VCaP (cell line): ENCODE measurements around the gene VTI1A.

Experiments used
- H3K27ac ChIP-seq: fragments of 450-650 bp; 2 replicates; pipeline ENCODE4 v1.5.1; 2017
- TF ChIP-seq, protein P1 (sequence below): fragments of 450-650 bp; conservative IDR thresholded peaks from 2 replicates; pipeline ENCODE4 v1.5.1; 2017; ENCODE audit warnings: mild to moderate bottlenecking, moderate library complexity

VTI1A gene

DNA sequence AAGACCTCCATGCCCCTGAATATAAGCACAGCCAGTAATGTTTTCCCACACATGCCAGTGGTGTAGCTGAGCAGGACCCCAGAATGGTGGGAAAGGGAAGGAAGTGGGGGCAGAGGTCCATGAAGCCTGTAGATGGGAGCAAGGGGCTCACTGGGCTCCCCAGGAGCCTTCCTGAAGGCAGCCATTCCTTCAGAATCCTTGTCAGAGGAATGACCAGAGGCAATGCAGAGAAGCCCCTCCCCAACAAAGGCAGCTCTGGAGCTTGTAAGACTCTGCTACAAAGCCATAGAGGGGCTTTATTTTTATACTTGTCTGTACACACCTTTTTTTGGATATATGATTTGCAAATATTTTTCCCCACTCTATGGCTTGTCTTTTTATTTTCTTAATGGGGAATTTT lies 338.1 kb downstream of the VTI1A start:
- TF ChIP-seq, protein P1, sequence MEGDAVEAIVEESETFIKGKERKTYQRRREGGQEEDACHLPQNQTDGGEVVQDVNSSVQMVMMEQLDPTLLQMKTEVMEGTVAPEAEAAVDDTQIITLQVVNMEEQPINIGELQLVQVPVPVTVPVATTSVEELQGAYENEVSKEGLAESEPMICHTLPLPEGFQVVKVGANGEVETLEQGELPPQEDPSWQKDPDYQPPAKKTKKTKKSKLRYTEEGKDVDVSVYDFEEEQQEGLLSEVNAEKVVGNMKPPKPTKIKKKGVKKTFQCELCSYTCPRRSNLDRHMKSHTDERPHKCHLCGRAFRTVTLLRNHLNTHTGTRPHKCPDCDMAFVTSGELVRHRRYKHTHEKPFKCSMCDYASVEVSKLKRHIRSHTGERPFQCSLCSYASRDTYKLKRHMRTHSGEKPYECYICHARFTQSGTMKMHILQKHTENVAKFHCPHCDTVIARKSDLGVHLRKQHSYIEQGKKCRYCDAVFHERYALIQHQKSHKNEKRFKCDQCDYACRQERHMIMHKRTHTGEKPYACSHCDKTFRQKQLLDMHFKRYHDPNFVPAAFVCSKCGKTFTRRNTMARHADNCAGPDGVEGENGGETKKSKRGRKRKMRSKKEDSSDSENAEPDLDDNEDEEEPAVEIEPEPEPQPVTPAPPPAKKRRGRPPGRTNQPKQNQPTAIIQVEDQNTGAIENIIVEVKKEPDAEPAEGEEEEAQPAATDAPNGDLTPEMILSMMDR = no peak

DNA sequence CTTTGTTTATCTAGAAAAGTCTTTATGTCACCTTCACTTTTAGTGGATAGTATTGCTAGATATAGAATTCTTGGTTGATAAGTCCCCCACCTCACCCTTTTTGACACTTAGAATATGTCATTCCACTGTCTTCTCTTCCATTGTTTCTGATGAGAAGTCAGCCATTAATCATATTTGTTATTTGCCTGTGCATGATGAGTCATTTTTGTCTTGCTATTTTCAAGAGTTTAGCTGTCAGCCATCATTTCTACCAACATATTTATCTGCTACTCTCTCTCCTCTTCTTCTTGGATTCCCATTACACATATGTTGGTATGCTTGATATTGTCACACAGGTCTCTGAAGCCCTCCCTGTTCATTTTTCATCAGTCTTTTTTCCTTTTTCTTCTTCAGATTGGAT lies 342.2 kb downstream of the VTI1A start:
- H3K27ac ChIP-seq = no peak overlapping the region
- TF ChIP-seq, protein P1 = no peak

More for the DNA sequence above, 338.1 kb downstream of the VTI1A start:
- H3K27ac ChIP-seq = no peak overlapping the region

DNA sequence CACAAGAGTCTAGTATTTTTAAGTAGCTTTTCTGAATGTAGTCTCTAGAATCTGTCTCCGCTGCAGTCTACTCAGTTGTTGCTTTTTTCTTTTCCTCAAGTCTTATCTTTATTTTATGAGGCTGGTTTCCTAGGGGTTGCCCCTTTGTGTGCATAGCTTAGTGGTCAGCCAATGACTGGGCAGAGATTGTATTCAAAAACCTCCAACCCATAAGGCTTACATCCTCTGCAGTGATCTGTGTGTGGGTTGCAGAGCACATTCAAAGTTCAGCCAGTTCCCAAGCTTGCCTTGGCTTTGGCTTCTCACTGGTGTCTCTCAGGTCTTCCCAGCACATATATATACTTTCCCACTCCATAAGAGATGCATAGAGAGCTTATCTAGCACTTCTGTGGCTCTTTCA lies 343.0 kb downstream of the VTI1A start:
- TF ChIP-seq, protein P1 = no peak
- H3K27ac ChIP-seq = no peak overlapping the region

DNA sequence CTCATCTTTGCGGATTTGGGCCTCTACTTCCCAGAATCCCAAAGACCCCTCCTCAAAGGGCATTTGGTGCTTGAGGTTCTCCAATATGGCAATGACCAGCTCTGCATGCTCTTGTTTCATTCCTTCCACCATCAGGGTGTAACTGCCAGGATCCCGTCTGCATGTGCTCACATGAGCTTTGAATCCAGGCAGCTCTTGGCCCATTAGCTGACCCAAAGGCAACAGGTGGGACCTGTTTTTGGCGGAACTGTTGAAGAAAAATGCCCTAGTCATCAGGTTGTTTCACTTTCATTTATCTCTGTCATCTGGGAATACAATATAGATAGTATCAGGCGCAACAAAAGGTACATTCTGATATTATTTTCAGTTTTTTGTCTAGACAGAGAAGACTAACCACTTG lies 343.9 kb downstream of the VTI1A start:
- TF ChIP-seq, protein P1 = no peak

DNA sequence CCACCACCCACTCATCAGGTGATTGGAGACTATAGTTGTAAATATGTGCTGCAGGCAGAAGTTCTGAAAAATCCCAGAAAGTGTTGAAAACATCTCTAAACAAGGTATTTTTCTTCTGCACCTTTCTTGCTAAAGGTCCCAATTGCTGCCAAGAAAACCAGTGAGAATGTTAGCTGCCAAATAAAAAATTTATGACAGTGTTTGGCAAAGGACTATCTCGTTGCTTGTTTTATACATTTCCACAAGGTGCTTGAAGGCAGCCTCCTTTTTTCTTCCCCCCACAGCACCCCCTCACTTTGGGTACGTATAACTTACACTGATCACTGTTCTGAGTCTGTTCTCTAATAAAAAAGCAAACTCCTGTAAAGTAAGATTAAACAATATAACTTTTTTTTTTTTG lies 344.4 kb downstream of the VTI1A start:
- H3K27ac ChIP-seq = peak overlapping the region; percentile 53
- TF ChIP-seq, protein P1 = 0 out of 2 replicates have a peak, but pooled peaks have one; percentile 7

More for the DNA sequence above, 343.9 kb downstream of the VTI1A start:
- peak overlapping the region; percentile 53 for H3K27ac ChIP-seq

DNA sequence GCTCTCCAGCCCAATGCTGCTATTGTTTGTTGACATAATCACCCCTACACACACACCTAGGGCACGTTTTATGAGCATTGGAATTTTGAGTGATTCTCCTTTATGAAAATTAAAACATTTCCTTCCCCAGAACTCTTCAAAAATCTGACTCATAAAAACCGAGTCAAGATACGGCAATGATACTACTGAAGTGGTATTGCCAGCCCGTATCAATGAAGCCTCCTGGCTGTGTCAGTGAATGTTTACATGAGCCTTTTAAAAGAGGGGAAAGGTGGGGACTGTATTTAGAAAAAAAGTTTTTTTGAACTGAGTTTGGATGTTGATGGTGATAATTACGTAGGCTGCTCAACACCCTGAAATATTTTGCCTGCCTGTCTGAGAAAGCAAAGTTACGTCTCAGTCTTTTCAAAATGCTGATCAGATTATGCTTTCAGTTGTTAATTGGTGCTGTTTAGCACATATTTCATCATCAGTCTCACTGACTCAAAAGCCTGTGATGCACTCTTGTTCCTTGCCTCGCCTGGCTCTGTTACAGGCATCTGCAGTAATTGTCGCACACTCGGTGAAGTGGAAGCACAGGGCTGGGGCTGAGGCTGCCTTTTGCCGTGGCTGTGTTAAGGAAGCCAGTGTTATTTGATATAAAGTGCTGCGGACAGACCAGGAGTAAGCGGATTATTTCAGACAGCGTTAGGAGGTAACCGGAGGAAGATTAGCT lies 345.6 kb downstream of the VTI1A start:
- TF ChIP-seq, protein P1 = no peak
- H3K27ac ChIP-seq = peak overlapping the region; percentile 31; the same call in 1 of the 2 replicates

DNA sequence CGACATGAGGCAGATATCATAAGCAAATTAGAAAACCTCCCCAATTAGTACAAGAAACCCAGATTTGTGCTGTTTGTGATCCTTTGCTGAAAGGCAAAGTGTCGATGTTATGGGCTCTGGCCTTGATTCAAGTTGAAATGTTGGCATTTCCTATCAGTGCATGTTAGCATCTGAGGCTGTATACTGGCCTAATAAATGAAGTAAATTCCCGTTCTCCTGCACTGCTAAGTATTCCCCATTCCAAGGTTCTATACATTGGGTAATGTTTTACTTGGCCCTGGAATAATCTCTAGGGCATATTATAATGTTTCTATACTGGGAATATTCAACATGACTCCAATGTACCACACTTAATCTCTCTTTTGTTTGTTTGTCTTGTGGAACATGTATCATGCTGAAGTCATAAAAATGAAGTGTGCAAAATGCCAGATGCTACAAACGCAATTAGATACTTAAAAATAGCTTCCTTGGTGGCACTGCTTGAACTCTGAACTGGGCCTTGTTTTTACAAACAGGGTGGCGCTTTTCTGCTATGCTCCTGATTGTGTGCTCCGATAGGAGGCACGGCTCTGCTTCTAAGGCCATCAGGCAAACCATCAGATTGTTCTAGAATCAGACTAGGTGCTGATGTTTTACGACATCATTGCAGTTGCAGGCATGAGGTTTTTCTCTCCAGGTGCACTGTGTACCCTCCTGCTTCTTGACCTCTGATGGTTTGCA lies 346.3 kb downstream of the VTI1A start:
- peak overlapping the region; percentile 31; the same call in 1 of the 2 replicates for H3K27ac ChIP-seq
- TF ChIP-seq, protein P1 = no peak
